Sigmoid colon (tissue), 6 donors: Measurements from ENCODE around the gene SORL1-AS1.

Experiments
- DNase-seq: peaks from one replicate; pipeline ENCODE4 v3.0.0-alpha.2; 2019
- H3K27ac ChIP-seq, 4 donors: fragments of 200-600 bp; sonication (generic); one replicate each; pipeline ENCODE4 v1.5.1; 2016 to 2019; ENCODE audit warnings: mild to moderate bottlenecking in 1 of 4
- H3K27me3 ChIP-seq, 3 donors: fragments of 200-600 bp; sonication (generic); one replicate each; pipeline ENCODE4 v1.5.1; 2019; ENCODE audit warnings: mild to moderate bottlenecking in 1 of 3
- H3K36me3 ChIP-seq, 4 donors: fragments of 200-600 bp; sonication (generic); one replicate each; pipeline ENCODE4 v1.5.1; 2016 to 2019
- H3K4me1 ChIP-seq, 4 donors: fragments of 200-600 bp; sonication (generic); one replicate each; pipeline ENCODE4 v1.5.1; 2017 to 2019
- H3K4me3 ChIP-seq, 4 donors: fragments of 200-600 bp; sonication (generic); one replicate each; pipeline ENCODE4 v1.5.1; 2017 to 2019; ENCODE audit warnings: mild to moderate bottlenecking in 2 of 4, moderate library complexity in 1 of 4
- H3K9me3 ChIP-seq, 4 donors: fragments of 200-600 bp in 3 of 4; sonication (generic) in 3 of 4; one replicate each; pipeline versions ENCODE4 v1.5.1 to v1.6.1; 2013 to 2019
- EP300 ChIP-seq, 4 donors: sonication (generic); formaldehyde crosslinking; IDR thresholded peaks; one replicate each; pipeline ENCODE4 v1.6.1; 2017; ENCODE audit warnings: antibody characterized with exemption in 4 of 4
- POLR2A ChIP-seq, 2 donors: fragments of 450-650 bp; IDR thresholded peaks; one replicate each; pipeline ENCODE4 v1.6.1; 2016; ENCODE audit warnings: antibody characterized with exemption in 2 of 2, mild to moderate bottlenecking in 2 of 2, moderate library complexity in 2 of 2
- POLR2AphosphoS5 ChIP-seq, 4 donors: sonication (generic); formaldehyde crosslinking; IDR thresholded peaks; one replicate each; pipeline ENCODE4 v1.6.1; 2017; ENCODE audit warnings: antibody characterized with exemption in 4 of 4
- WGBS, 2 donors: extraction: QIAGEN DNeasy Blood & Tissue Kit; methylation state at CpG; one replicate each; pipeline ENCODE4 v1.1.7; 2013; 5-methylcytosine and 5-hydroxymethylcytosine counted together
- intact Hi-C: fragments of 100-400 bp; cut with DNase I; formaldehyde crosslinking; loops from one replicate; pipeline ENCODE4 v1.15.1; 2023
- TF ChIP-seq, protein P1 (sequence below), 4 experiments: fragments of 450-650 bp in 3 of 4; fragments of 200-600 bp in 1 of 4; IDR thresholded peaks; one replicate each; pipeline ENCODE4 v1.5.1; 2016 to 2019; ENCODE audit warnings: antibody characterized with exemption in 4 of 4, mild to moderate bottlenecking in 3 of 4, moderate library complexity in 2 of 4
- donor health status: healthy with polysubstance abuse.
- donor health status: healthy.

SORL1-AS1 gene

GRCh38 chr11:121451986-121452608, 670 bp downstream of the SORL1-AS1 start, which contains the start of gene SORL1:
TSS of gene SORL1 (plus strand) at chr11:121452314. CDS start at chr11:121452332, 18 bp downstream.
- Histone ChIP-seq H3K27ac (peak within 1 kb of the TSS; percentile 43 to 81 (median 73)), H3K36me3 (no peaks in the 10 kb centered on the region), H3K27me3 (no peaks in the 10 kb centered on the region), H3K4me3 (peak within 1 kb of the TSS; percentile 74 to 94 (median 82)), H3K9me3 (no peaks in the 10 kb centered on the region), H3K4me1 (peaks cover 0 to 23% (median 16%) of the 10 kb centered on the region in 4 donors)
- intact Hi-C loops = loop anchor here (2.0 to 5.0 kb wide), 5 partner anchors 15 to 140 kb away; no protein-coding TSS in a partner anchor
- peak; percentile 85 for DNase-seq
- no peak for TF ChIP-seq EP300 (IDR thresholded peaks at IDR 0.05)
- TF ChIP-seq POLR2AphosphoS5 (IDR thresholded peaks at IDR 0.05) = peak in 3 of 4 donors; percentile 10 to 75 (median 75)
- no peak for TF ChIP-seq POLR2A (IDR thresholded peaks at IDR 0.05)
- TF ChIP-seq, protein P1, sequence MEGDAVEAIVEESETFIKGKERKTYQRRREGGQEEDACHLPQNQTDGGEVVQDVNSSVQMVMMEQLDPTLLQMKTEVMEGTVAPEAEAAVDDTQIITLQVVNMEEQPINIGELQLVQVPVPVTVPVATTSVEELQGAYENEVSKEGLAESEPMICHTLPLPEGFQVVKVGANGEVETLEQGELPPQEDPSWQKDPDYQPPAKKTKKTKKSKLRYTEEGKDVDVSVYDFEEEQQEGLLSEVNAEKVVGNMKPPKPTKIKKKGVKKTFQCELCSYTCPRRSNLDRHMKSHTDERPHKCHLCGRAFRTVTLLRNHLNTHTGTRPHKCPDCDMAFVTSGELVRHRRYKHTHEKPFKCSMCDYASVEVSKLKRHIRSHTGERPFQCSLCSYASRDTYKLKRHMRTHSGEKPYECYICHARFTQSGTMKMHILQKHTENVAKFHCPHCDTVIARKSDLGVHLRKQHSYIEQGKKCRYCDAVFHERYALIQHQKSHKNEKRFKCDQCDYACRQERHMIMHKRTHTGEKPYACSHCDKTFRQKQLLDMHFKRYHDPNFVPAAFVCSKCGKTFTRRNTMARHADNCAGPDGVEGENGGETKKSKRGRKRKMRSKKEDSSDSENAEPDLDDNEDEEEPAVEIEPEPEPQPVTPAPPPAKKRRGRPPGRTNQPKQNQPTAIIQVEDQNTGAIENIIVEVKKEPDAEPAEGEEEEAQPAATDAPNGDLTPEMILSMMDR (IDR thresholded peaks at IDR 0.05) = peak; percentile 42 to 58 (median 48)
- WGBS, 2 donors = 0 to 1% methylated on average over 89 of the region's 89 CpGs

GRCh38 chr11:121451178-121451985, 1.4 kb downstream of the SORL1-AS1 start:
- Histone ChIP-seq H3K4me3 (peak overlapping the region; percentile 74 to 94 (median 82)), H3K36me3 (no peaks in the 10 kb centered on the region), H3K27ac (peak overlapping the region; percentile 43 to 81 (median 73)), H3K9me3 (no peaks in the 10 kb centered on the region), H3K4me1 (peaks cover 0 to 23% (median 16%) of the 10 kb centered on the region in 4 donors), H3K27me3 (no peaks in the 10 kb centered on the region)
- intact Hi-C loops = loop anchor here (5.0 kb wide), 4 partner anchors 34 to 141 kb away; no protein-coding TSS in a partner anchor
- WGBS, 2 donors = 6 to 22% methylated on average over 22 of the region's 22 CpGs
- no peak for DNase-seq
- TF ChIP-seq EP300 (IDR thresholded peaks at IDR 0.05) (no peak), POLR2A (IDR thresholded peaks at IDR 0.05) (peak in 1 of 2 donors; percentile 4), POLR2AphosphoS5 (IDR thresholded peaks at IDR 0.05) (no peak)
- TF ChIP-seq, protein P1 (IDR thresholded peaks at IDR 0.05) = no peak

GRCh38 chr11:121450401-121450800, 2.4 kb downstream of the SORL1-AS1 start:
- peaks cover 0 to 23% (median 16%) of the 10 kb centered on the region in 4 donors for H3K4me1 ChIP-seq
- no peaks in the 10 kb centered on the region for H3K36me3 ChIP-seq
- no peaks in the 10 kb centered on the region for H3K27me3 ChIP-seq
- no peak for TF ChIP-seq POLR2AphosphoS5 (IDR thresholded peaks at IDR 0.05)
- TF ChIP-seq, protein P1 (IDR thresholded peaks at IDR 0.05) = no peak
- TF ChIP-seq POLR2A (IDR thresholded peaks at IDR 0.05) = no peak
- no peak for TF ChIP-seq EP300 (IDR thresholded peaks at IDR 0.05)
- no peak for DNase-seq
- H3K9me3 ChIP-seq = no peaks in the 10 kb centered on the region
- WGBS, 2 donors = 29 to 31% methylated on average over 1 of the region's 1 CpG
- no peak overlapping the region for H3K27ac ChIP-seq
- intact Hi-C loops = loop anchor here (5.0 kb wide), 4 partner anchors 33 to 142 kb away; no protein-coding TSS in a partner anchor
- H3K4me3 ChIP-seq = no peak overlapping the region

GRCh38 chr11:121449626-121450025, 3.1 kb downstream of the SORL1-AS1 start:
- no peaks in the 10 kb centered on the region for H3K36me3 ChIP-seq
- intact Hi-C loops = loop anchor here (5.0 kb wide), 4 partner anchors 32 to 143 kb away; no protein-coding TSS in a partner anchor
- no peak for DNase-seq
- H3K27me3 ChIP-seq = no peaks in the 10 kb centered on the region
- peaks cover 0 to 23% (median 16%) of the 10 kb centered on the region in 4 donors for H3K4me1 ChIP-seq
- TF ChIP-seq POLR2AphosphoS5 (IDR thresholded peaks at IDR 0.05) = no peak
- TF ChIP-seq, protein P1 (IDR thresholded peaks at IDR 0.05) = no peak
- no peak for TF ChIP-seq POLR2A (IDR thresholded peaks at IDR 0.05)
- no peak for TF ChIP-seq EP300 (IDR thresholded peaks at IDR 0.05)
- H3K4me3 ChIP-seq = no peak overlapping the region
- H3K27ac ChIP-seq = no peak overlapping the region
- WGBS, 2 donors = 84 to 95% methylated on average over 2 of the region's 2 CpGs
- no peaks in the 10 kb centered on the region for H3K9me3 ChIP-seq
